ENCODE data around the gene ORC6.

DNA sequence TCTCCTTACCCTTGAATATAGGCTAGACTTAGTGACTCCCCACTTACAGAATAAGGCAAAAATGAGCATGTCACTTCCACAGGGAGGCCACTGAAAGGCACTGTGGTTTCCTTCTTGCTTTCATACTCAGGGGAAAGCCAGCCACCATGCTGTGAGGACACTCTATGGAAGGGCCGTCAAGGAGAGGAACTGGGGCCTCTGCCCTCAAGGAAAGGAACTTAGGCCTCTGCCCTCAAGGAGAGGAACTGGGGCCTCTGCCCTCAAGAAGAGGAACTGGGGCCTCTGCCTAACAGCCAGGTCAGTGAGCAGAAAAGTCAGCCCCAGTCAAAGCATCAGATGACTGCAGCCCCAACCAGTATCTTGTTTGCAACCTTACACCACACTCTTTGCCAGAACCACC lies 30.5 kb upstream of the ORC6 start:
- TF ChIP-seq, protein P1, sequence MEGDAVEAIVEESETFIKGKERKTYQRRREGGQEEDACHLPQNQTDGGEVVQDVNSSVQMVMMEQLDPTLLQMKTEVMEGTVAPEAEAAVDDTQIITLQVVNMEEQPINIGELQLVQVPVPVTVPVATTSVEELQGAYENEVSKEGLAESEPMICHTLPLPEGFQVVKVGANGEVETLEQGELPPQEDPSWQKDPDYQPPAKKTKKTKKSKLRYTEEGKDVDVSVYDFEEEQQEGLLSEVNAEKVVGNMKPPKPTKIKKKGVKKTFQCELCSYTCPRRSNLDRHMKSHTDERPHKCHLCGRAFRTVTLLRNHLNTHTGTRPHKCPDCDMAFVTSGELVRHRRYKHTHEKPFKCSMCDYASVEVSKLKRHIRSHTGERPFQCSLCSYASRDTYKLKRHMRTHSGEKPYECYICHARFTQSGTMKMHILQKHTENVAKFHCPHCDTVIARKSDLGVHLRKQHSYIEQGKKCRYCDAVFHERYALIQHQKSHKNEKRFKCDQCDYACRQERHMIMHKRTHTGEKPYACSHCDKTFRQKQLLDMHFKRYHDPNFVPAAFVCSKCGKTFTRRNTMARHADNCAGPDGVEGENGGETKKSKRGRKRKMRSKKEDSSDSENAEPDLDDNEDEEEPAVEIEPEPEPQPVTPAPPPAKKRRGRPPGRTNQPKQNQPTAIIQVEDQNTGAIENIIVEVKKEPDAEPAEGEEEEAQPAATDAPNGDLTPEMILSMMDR (conservative IDR thresholded peaks at IDR 0.05 in 1 of 2, IDR thresholded peaks at IDR 0.05 in 1 of 2; ENCODE audit: low read depth in 1 of 2, low read length in 2 of 2): no peak
- no peak for TF ChIP-seq EZH2 (IDR thresholded peaks at IDR 0.05; ENCODE audit: low read length, missing control alignments)

Data from fibroblast of lung (primary cell).